SK-N-SH treated with all-trans-retinoic acid at 6 μM for 48 hours (cell line): Measurements from ENCODE around the gene PIK3CB.

ENCODE experiments used
- ATAC-seq: fragments of 200-7000 bp; cut with Tn5 transposase; 3 replicates; pipeline ENCODE4 v1.9.1; 2020; ENCODE audit warnings: mild to moderate bottlenecking, moderate library complexity
- ARNTL ChIP-seq: fragments of 450-650 bp; formaldehyde crosslinking; IDR thresholded peaks from 2 replicates; pipeline ENCODE4 v1.5.0; 2020; ENCODE audit warnings: low read depth, mild to moderate bottlenecking, moderate library complexity, borderline replicate concordance
- BACH2 ChIP-seq: fragments of 250-450 bp; sonication (Bioruptor Pico); IDR thresholded peaks from 2 replicates; pipeline ENCODE4 v1.9.0; 2021; ENCODE audit warnings: mild to moderate bottlenecking, borderline replicate concordance
- ESRRG ChIP-seq: fragments of 250-450 bp; sonication (Bioruptor Pico); IDR thresholded peaks from 2 replicates; pipeline ENCODE4 v1.6.1; 2021; ENCODE audit warnings: mild to moderate bottlenecking
- GLIS3 ChIP-seq: fragments of 250-450 bp; sonication (Bioruptor Pico); IDR thresholded peaks from 2 replicates; pipeline ENCODE4 v1.5.0; 2020; ENCODE audit warnings: mild to moderate bottlenecking, moderate library complexity
- ISL1 ChIP-seq: fragments of 250-450 bp; sonication (Bioruptor Pico); IDR thresholded peaks from 2 replicates; pipeline ENCODE4 v2.1.2; 2022; ENCODE audit warnings: mild to moderate bottlenecking, moderate library complexity
- OSR1 ChIP-seq: fragments of 250-450 bp; sonication (Bioruptor Pico); IDR thresholded peaks from 2 replicates; pipeline ENCODE4 v1.8.0; 2022; ENCODE audit warnings: moderate library complexity, mild to moderate bottlenecking, inconsistent platforms
- PPARA ChIP-seq: fragments of 250-450 bp; sonication (Bioruptor Pico); IDR thresholded peaks from 2 replicates; pipeline ENCODE4 v1.5.0; 2020; ENCODE audit warnings: mild to moderate bottlenecking, borderline replicate concordance
- RARB ChIP-seq: fragments of 250-450 bp; sonication (Bioruptor Pico); IDR thresholded peaks from 2 replicates; pipeline ENCODE4 v1.8.0; 2021; ENCODE audit warnings: mild to moderate bottlenecking, moderate library complexity
- SNAI2 ChIP-seq: fragments of 250-450 bp; sonication (Bioruptor Pico); IDR thresholded peaks from 2 replicates; pipeline ENCODE4 v1.5.0; 2020; ENCODE audit warnings: mild to moderate bottlenecking, moderate library complexity
- TCF4 ChIP-seq: fragments of 250-450 bp; sonication (Bioruptor Pico); IDR thresholded peaks from 2 replicates; pipeline ENCODE4 v1.8.0; 2021; ENCODE audit warnings: mild to moderate bottlenecking, moderate library complexity, borderline replicate concordance
- TOX ChIP-seq: fragments of 250-450 bp; sonication (Bioruptor Pico); IDR thresholded peaks from 2 replicates; pipeline ENCODE4 v1.8.0; 2021; ENCODE audit warnings: mild to moderate bottlenecking, moderate library complexity, borderline replicate concordance
- ZC3H10 ChIP-seq: fragments of 250-450 bp; sonication (Bioruptor Pico); IDR thresholded peaks from 2 replicates; pipeline ENCODE4 v1.5.1; 2021; ENCODE audit warnings: mild to moderate bottlenecking, moderate library complexity
- ZFP3 ChIP-seq: fragments of 250-450 bp; sonication (Bioruptor Pico); IDR thresholded peaks from 2 replicates; pipeline ENCODE4 v1.5.0; 2020; ENCODE audit warnings: mild to moderate bottlenecking, moderate library complexity
- ZFP30 ChIP-seq: fragments of 450-650 bp; formaldehyde crosslinking; IDR thresholded peaks from 2 replicates; pipeline ENCODE4 v1.5.0; 2022; ENCODE audit warnings: mild to moderate bottlenecking, moderate library complexity
- ZNF70 ChIP-seq: fragments of 450-650 bp; formaldehyde crosslinking; IDR thresholded peaks from 2 replicates; pipeline ENCODE4 v1.5.0; 2020; ENCODE audit warnings: mild to moderate bottlenecking, moderate library complexity
- ZNF8 ChIP-seq: fragments of 450-650 bp; formaldehyde crosslinking; IDR thresholded peaks from 2 replicates; pipeline ENCODE4 v1.5.0; 2020; ENCODE audit warnings: mild to moderate bottlenecking, moderate library complexity
- TF ChIP-seq, protein P1 (sequence below): fragments of 250-450 bp; sonication (Bioruptor Pico); IDR thresholded peaks from 2 replicates; pipeline ENCODE4 v1.8.0; 2020; ENCODE audit warnings: mild to moderate bottlenecking, moderate library complexity, borderline replicate concordance
- TF ChIP-seq, protein P2 (sequence below): fragments of 250-450 bp; sonication (Bioruptor Pico); IDR thresholded peaks from 2 replicates; pipeline ENCODE4 v1.8.0; 2021; ENCODE audit warnings: low read depth, mild to moderate bottlenecking, moderate library complexity, borderline replicate concordance
- TF ChIP-seq, protein P3 (sequence below): fragments of 250-450 bp; sonication (Bioruptor Pico); IDR thresholded peaks from 2 replicates; pipeline ENCODE4 v1.5.1; 2021; ENCODE audit warnings: mild to moderate bottlenecking, moderate library complexity
- TF ChIP-seq, protein P4 (sequence below): fragments of 250-450 bp; sonication (Bioruptor Pico); IDR thresholded peaks from 2 replicates; pipeline ENCODE4 v1.5.0; 2020; ENCODE audit warnings: mild to moderate bottlenecking, moderate library complexity
- TF ChIP-seq, protein P5 (sequence below): fragments of 250-450 bp; sonication (Bioruptor Pico); IDR thresholded peaks from 2 replicates; pipeline ENCODE4 v1.5.1; 2020; ENCODE audit warnings: low read depth, mild to moderate bottlenecking, moderate library complexity

Gene PIK3CB

DNA sequence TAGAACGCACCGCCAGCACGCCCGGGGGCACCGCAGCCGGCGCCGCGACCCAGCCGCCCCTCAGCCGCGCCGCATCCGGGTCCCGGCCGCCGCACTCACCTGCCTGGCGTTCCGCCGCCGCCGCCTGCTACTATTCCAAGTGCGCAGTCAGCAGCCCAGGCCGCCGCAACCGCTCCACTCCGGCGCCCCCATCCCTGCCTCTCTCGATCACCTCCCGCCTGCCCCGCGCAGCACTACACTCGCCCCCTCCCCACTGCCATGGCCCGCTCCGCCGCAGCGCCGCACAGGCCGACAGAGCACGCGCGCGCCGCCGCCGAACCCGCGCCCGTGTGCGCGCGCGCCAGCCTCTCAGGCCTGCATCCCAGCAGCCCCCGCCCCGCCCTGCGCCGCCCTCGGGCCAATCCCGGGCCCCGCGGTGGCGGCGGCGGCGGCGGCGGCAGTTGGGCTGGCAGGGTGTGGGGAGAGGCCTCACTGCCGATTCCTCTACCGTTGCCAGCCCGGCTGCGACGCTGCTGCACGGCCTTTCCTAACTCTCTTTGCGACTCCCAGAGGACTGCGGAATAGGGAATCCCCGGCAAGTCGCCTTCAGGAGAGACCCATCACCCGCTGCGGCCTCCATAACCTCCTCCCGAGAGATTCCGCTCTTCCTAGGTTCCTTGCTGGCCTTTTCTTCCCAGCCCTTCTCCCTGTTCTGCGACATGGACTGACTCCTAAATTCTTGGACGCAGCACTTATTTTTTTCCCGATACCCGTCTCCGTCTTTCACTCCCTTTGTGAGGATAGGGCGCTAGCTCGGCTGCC, at the start of gene PIK3CB:
Gene PIK3CB (minus strand): TSS at position 333 of the 801 bp plus-strand sequence. CDS start 75,585 bp downstream, outside the sequence.
- TF ChIP-seq GLIS3 (no peak), ZNF70 (CRISPR knock-in tag) (no peak), BACH2 (no peak), RARB (CRISPR knock-in tag) (no peak), PPARA (no peak), ZC3H10 (CRISPR knock-in tag) (no peak), TCF4 (CRISPR knock-in tag) (no peak), ZFP30 (CRISPR knock-in tag) (no peak), TOX (CRISPR knock-in tag) (no peak), ARNTL (CRISPR knock-in tag) (no peak), OSR1 (CRISPR knock-in tag) (no peak), ISL1 (CRISPR knock-in tag) (no peak), ZFP3 (CRISPR knock-in tag) (no peak), ZNF8 (CRISPR knock-in tag) (no peak), SNAI2 (CRISPR knock-in tag) (no peak), ESRRG (CRISPR knock-in tag) (no peak)
- TF ChIP-seq, protein P1, sequence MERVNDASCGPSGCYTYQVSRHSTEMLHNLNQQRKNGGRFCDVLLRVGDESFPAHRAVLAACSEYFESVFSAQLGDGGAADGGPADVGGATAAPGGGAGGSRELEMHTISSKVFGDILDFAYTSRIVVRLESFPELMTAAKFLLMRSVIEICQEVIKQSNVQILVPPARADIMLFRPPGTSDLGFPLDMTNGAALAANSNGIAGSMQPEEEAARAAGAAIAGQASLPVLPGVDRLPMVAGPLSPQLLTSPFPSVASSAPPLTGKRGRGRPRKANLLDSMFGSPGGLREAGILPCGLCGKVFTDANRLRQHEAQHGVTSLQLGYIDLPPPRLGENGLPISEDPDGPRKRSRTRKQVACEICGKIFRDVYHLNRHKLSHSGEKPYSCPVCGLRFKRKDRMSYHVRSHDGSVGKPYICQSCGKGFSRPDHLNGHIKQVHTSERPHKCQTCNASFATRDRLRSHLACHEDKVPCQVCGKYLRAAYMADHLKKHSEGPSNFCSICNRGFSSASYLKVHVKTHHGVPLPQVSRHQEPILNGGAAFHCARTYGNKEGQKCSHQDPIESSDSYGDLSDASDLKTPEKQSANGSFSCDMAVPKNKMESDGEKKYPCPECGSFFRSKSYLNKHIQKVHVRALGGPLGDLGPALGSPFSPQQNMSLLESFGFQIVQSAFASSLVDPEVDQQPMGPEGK (CRISPR knock-in tag) = no peak
- TF ChIP-seq, protein P2, sequence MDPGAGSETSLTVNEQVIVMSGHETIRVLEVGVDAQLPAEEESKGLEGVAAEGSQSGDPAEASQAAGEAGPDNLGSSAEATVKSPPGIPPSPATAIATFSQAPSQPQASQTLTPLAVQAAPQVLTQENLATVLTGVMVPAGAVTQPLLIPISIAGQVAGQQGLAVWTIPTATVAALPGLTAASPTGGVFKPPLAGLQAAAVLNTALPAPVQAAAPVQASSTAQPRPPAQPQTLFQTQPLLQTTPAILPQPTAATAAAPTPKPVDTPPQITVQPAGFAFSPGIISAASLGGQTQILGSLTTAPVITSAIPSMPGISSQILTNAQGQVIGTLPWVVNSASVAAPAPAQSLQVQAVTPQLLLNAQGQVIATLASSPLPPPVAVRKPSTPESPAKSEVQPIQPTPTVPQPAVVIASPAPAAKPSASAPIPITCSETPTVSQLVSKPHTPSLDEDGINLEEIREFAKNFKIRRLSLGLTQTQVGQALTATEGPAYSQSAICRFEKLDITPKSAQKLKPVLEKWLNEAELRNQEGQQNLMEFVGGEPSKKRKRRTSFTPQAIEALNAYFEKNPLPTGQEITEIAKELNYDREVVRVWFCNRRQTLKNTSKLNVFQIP = no peak
- TF ChIP-seq, protein P3, sequence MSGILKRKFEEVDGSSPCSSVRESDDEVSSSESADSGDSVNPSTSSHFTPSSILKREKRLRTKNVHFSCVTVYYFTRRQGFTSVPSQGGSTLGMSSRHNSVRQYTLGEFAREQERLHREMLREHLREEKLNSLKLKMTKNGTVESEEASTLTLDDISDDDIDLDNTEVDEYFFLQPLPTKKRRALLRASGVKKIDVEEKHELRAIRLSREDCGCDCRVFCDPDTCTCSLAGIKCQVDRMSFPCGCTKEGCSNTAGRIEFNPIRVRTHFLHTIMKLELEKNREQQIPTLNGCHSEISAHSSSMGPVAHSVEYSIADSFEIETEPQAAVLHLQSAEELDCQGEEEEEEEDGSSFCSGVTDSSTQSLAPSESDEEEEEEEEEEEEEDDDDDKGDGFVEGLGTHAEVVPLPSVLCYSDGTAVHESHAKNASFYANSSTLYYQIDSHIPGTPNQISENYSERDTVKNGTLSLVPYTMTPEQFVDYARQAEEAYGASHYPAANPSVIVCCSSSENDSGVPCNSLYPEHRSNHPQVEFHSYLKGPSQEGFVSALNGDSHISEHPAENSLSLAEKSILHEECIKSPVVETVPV (CRISPR knock-in tag) = no peak
- TF ChIP-seq, protein P4, sequence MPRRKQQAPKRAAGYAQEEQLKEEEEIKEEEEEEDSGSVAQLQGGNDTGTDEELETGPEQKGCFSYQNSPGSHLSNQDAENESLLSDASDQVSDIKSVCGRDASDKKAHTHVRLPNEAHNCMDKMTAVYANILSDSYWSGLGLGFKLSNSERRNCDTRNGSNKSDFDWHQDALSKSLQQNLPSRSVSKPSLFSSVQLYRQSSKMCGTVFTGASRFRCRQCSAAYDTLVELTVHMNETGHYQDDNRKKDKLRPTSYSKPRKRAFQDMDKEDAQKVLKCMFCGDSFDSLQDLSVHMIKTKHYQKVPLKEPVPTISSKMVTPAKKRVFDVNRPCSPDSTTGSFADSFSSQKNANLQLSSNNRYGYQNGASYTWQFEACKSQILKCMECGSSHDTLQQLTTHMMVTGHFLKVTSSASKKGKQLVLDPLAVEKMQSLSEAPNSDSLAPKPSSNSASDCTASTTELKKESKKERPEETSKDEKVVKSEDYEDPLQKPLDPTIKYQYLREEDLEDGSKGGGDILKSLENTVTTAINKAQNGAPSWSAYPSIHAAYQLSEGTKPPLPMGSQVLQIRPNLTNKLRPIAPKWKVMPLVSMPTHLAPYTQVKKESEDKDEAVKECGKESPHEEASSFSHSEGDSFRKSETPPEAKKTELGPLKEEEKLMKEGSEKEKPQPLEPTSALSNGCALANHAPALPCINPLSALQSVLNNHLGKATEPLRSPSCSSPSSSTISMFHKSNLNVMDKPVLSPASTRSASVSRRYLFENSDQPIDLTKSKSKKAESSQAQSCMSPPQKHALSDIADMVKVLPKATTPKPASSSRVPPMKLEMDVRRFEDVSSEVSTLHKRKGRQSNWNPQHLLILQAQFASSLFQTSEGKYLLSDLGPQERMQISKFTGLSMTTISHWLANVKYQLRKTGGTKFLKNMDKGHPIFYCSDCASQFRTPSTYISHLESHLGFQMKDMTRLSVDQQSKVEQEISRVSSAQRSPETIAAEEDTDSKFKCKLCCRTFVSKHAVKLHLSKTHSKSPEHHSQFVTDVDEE (CRISPR knock-in tag) = no peak
- peak; percentile 98 for ATAC-seq

DNA sequence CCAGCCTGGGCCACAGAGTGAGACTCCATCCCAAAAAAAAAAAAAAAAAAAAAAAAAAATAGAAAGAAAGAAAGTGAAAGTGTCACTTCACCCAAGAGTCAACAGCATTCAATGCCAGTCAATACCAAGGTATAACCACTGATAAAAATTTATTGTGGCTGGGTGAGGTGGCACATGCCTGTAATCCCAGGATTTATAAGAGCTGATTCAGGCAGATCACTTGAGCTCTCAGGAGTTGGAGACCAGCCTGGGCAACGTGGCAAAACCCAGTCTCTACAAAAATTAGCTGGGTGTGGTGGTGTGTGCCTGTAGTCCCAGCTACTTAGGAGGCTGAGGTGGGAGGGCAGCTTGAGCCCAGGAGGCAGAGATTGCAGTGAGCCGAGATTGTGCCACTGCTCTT, 46.5 kb upstream of the PIK3CB start:
- TF ChIP-seq OSR1 (CRISPR knock-in tag) = no peak
- no peak for TF ChIP-seq ZFP3 (CRISPR knock-in tag)
- TF ChIP-seq, protein P5, sequence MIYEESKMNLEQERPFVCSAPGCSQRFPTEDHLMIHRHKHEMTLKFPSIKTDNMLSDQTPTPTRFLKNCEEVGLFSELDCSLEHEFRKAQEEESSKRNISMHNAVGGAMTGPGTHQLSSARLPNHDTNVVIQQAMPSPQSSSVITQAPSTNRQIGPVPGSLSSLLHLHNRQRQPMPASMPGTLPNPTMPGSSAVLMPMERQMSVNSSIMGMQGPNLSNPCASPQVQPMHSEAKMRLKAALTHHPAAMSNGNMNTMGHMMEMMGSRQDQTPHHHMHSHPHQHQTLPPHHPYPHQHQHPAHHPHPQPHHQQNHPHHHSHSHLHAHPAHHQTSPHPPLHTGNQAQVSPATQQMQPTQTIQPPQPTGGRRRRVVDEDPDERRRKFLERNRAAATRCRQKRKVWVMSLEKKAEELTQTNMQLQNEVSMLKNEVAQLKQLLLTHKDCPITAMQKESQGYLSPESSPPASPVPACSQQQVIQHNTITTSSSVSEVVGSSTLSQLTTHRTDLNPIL (CRISPR knock-in tag) = no peak
- TF ChIP-seq ARNTL (CRISPR knock-in tag) = no peak
- no peak for TF ChIP-seq GLIS3
- no peak for TF ChIP-seq ZNF70 (CRISPR knock-in tag)
- no peak for TF ChIP-seq BACH2
- TF ChIP-seq ESRRG (CRISPR knock-in tag) = no peak
- TF ChIP-seq, protein P3 (CRISPR knock-in tag) = no peak
- no peak for TF ChIP-seq ISL1 (CRISPR knock-in tag)
- no peak for TF ChIP-seq TCF4 (CRISPR knock-in tag)
- no peak for TF ChIP-seq ZC3H10 (CRISPR knock-in tag)
- no peak for TF ChIP-seq ZNF8 (CRISPR knock-in tag)
- no peak for ATAC-seq
